IgD-negative memory B cell (primary cell): ENCODE results near the gene RRAGB. TPM values are rescaled to one million over a fixed set of nuclear protein-coding genes. Genes with fewer than 3 reads are reported as not detected.
A peak's percentile ranks its signal among the peaks of the same experiment; 100 is the strongest.
"Not testable (repeated sequence)": the region's sequence is repeated elsewhere in the genome, so short reads cannot be mapped to it uniquely, and the experiment has no call there.

Source experiments
- H3K27ac Mint-ChIP-seq, 3 donors: one replicate each; pipeline ENCODE4 v1.8.0; 2020 to 2022; ENCODE audit warnings: mild to moderate bottlenecking in 3 of 3, mixed read lengths in 3 of 3, moderate library complexity in 1 of 3
- H3K27me3 Mint-ChIP-seq: one replicate; pipeline ENCODE4 v1.8.0; 2021; ENCODE audit warnings: mixed read lengths
- H3K36me3 Mint-ChIP-seq: one replicate; pipeline ENCODE4 v1.8.0; 2020; ENCODE audit warnings: mild to moderate bottlenecking, mixed read lengths
- H3K4me1 Mint-ChIP-seq, 3 donors: one replicate each; pipeline ENCODE4 v1.8.0; 2020 to 2022; ENCODE audit warnings: mixed read lengths in 3 of 3, mild to moderate bottlenecking in 1 of 3
- H3K4me3 Mint-ChIP-seq, 4 donors: one replicate each; pipeline ENCODE4 v1.8.0; 2020 to 2022; ENCODE audit warnings: mild to moderate bottlenecking in 4 of 4, mixed read lengths in 4 of 4, moderate library complexity in 3 of 4
- H3K9me3 Mint-ChIP-seq, 3 donors: one replicate each; pipeline ENCODE4 v1.8.0; 2020 to 2021; ENCODE audit warnings: mixed read lengths in 3 of 3, mild to moderate bottlenecking in 1 of 3
- polyA plus RNA-seq: library from polyadenylated mRNA; unstranded; fragments of 300-500 nt; fragmentation: Illumina TruSeq; gene quantifications from one replicate; pipeline ENCODE4 v1.2.3, GENCODE V29; 2021

Gene RRAGB
- 16.0 TPM for polyA plus RNA-seq

GRCh38 chrX:55717521-55718497 is at the start of gene RRAGB:
TSS of gene RRAGB (plus strand) at chrX:55717749. CDS start at chrX:55718328, 579 bp downstream.
- Mint-ChIP-seq H3K36me3 (no peaks in the 10 kb centered on the region), H3K27me3 (no peaks in the 10 kb centered on the region)

GRCh38 chrX:55668084-55668483 is 49.5 kb upstream of the RRAGB start:
- H3K36me3 Mint-ChIP-seq, result peaks cover 3% of the 10 kb centered on the region
- H3K27me3 Mint-ChIP-seq, result no peaks in the 10 kb centered on the region
- H3K9me3 Mint-ChIP-seq, result peaks cover 7 to 28% (median 16%) of the 10 kb centered on the region in 3 donors

More at GRCh38 chrX:55717521-55718497, at the start of gene RRAGB:
- H3K4me1 Mint-ChIP-seq, result peaks cover 14 to 25% (median 22%) of the 10 kb centered on the region in 3 donors
- peak within 1 kb of the TSS; percentile 90 to 95 (median 93) for H3K27ac Mint-ChIP-seq
- no peaks in the 10 kb centered on the region for H3K9me3 Mint-ChIP-seq
- peak within 1 kb of the TSS; percentile 88 to 96 (median 92) for H3K4me3 Mint-ChIP-seq

GRCh38 chrX:55688579-55688978 is 29.0 kb upstream of the RRAGB start:
- H3K9me3 Mint-ChIP-seq, result peaks cover 4 to 14% (median 7%) of the 10 kb centered on the region in 3 donors
- peaks cover 12% of the 10 kb centered on the region for H3K27me3 Mint-ChIP-seq
- not testable (repeated sequence) for H3K4me1 Mint-ChIP-seq, H3K4me3 Mint-ChIP-seq, H3K27ac Mint-ChIP-seq, H3K36me3 Mint-ChIP-seq

More at GRCh38 chrX:55668084-55668483, 49.5 kb upstream of the RRAGB start:
- Mint-ChIP-seq H3K27ac (no peak overlapping the region), H3K4me3 (no peak overlapping the region), H3K4me1 (no peaks in the 10 kb centered on the region)

GRCh38 chrX:55695227-55696018 is 22.1 kb upstream of the RRAGB start:
- Mint-ChIP-seq H3K4me1 (peaks cover 0 to 3% (median 0%) of the 10 kb centered on the region in 3 donors), H3K9me3 (peaks cover 4 to 10% (median 7%) of the 10 kb centered on the region in 3 donors), H3K27ac (no peak overlapping the region), H3K36me3 (peaks cover 3% of the 10 kb centered on the region), H3K27me3 (peaks cover 13% of the 10 kb centered on the region), H3K4me3 (no peak overlapping the region)

GRCh38 chrX:55697381-55697780 is 20.2 kb upstream of the RRAGB start:
- Mint-ChIP-seq H3K9me3 (peaks cover 0 to 3% (median 1%) of the 10 kb centered on the region in 3 donors), H3K36me3 (no peaks in the 10 kb centered on the region), H3K4me1 (peaks cover 0 to 3% (median 0%) of the 10 kb centered on the region in 3 donors), H3K4me3 (no peak overlapping the region), H3K27me3 (peaks cover 13% of the 10 kb centered on the region), H3K27ac (no peak overlapping the region)

- peaks cover 2 to 6% (median 4%) of the 10 kb centered on the region in 3 donors for H3K4me1 Mint-ChIP-seq
- H3K4me3 Mint-ChIP-seq, result no peak overlapping the region
- H3K27ac Mint-ChIP-seq, result no peak overlapping the region
- peaks cover 0 to 12% (median 4%) of the 10 kb centered on the region in 3 donors for H3K9me3 Mint-ChIP-seq
- H3K27me3 Mint-ChIP-seq, result peaks cover 7% of the 10 kb centered on the region
- peaks cover 1% of the 10 kb centered on the region for H3K36me3 Mint-ChIP-seq
Observed at GRCh38 chrX:55702671-55703070, 14.9 kb upstream of the RRAGB start.

GRCh38 chrX:55703436-55703835 is 14.1 kb upstream of the RRAGB start:
- not testable (repeated sequence) for H3K4me1 Mint-ChIP-seq, H3K27ac Mint-ChIP-seq, H3K4me3 Mint-ChIP-seq, H3K27me3 Mint-ChIP-seq, H3K36me3 Mint-ChIP-seq
- peaks cover 1 to 18% (median 4%) of the 10 kb centered on the region in 3 donors for H3K9me3 Mint-ChIP-seq

- H3K36me3 Mint-ChIP-seq, H3K4me1 Mint-ChIP-seq, H3K27ac Mint-ChIP-seq, H3K27me3 Mint-ChIP-seq: not testable (repeated sequence)
- H3K9me3 Mint-ChIP-seq, result peaks cover 1 to 14% (median 4%) of the 10 kb centered on the region in 3 donors
- H3K4me3 Mint-ChIP-seq, result peak overlapping the region in 2 of 4 donors; percentile 0 to 30
Observed at GRCh38 chrX:55705066-55705465, 12.5 kb upstream of the RRAGB start.

GRCh38 chrX:55709735-55710134 is 7.8 kb upstream of the RRAGB start:
- no peak overlapping the region for H3K4me3 Mint-ChIP-seq

GRCh38 chrX:55710701-55711100 is 6.8 kb upstream of the RRAGB start:
- Mint-ChIP-seq H3K36me3 (no peaks in the 10 kb centered on the region), H3K27me3 (no peaks in the 10 kb centered on the region), H3K27ac (peak overlapping the region in 1 of 3 donors; percentile 16), H3K4me1 (peaks cover 0 to 5% (median 0%) of the 10 kb centered on the region in 3 donors), H3K9me3 (peaks cover 1 to 13% (median 12%) of the 10 kb centered on the region in 3 donors), H3K4me3 (no peak overlapping the region)

More at GRCh38 chrX:55709735-55710134, 7.8 kb upstream of the RRAGB start:
- H3K27me3 Mint-ChIP-seq, result no peaks in the 10 kb centered on the region
- no peaks in the 10 kb centered on the region for H3K36me3 Mint-ChIP-seq
- peaks cover 2 to 11% (median 4%) of the 10 kb centered on the region in 3 donors for H3K4me1 Mint-ChIP-seq
- peaks cover 1 to 13% (median 12%) of the 10 kb centered on the region in 3 donors for H3K9me3 Mint-ChIP-seq
- no peak overlapping the region for H3K27ac Mint-ChIP-seq

GRCh38 chrX:55713631-55714030 is 3.9 kb upstream of the RRAGB start:
- Mint-ChIP-seq H3K9me3 (peaks cover 0 to 8% (median 2%) of the 10 kb centered on the region in 3 donors), H3K4me1 (peaks cover 9 to 19% (median 9%) of the 10 kb centered on the region in 3 donors), H3K27me3 (no peaks in the 10 kb centered on the region), H3K27ac (no peak overlapping the region), H3K36me3 (no peaks in the 10 kb centered on the region), H3K4me3 (no peak overlapping the region)

- Mint-ChIP-seq H3K4me3 (no peak overlapping the region), H3K9me3 (peaks cover 0 to 8% (median 2%) of the 10 kb centered on the region in 3 donors), H3K27me3 (no peaks in the 10 kb centered on the region), H3K4me1 (peaks cover 9 to 19% (median 10%) of the 10 kb centered on the region in 3 donors), H3K27ac (no peak overlapping the region), H3K36me3 (no peaks in the 10 kb centered on the region)
Observed at GRCh38 chrX:55714161-55714560, 3.4 kb upstream of the RRAGB start.

GRCh38 chrX:55715847-55716246 is 1.7 kb upstream of the RRAGB start:
- Mint-ChIP-seq H3K27me3 (no peaks in the 10 kb centered on the region), H3K36me3 (no peaks in the 10 kb centered on the region), H3K4me1 (peaks cover 9 to 19% (median 13%) of the 10 kb centered on the region in 3 donors), H3K4me3 (no peak overlapping the region), H3K27ac (no peak overlapping the region), H3K9me3 (peaks cover 0 to 4% (median 0%) of the 10 kb centered on the region in 3 donors)

- Mint-ChIP-seq H3K4me3 (peak overlapping the region; percentile 88 to 96 (median 92)), H3K4me1 (peaks cover 10 to 22% (median 20%) of the 10 kb centered on the region in 3 donors), H3K36me3 (no peaks in the 10 kb centered on the region), H3K27ac (peak overlapping the region; percentile 90 to 95 (median 93)), H3K27me3 (no peaks in the 10 kb centered on the region), H3K9me3 (no peaks in the 10 kb centered on the region)
Observed at GRCh38 chrX:55716937-55717336, 612 bp upstream of the RRAGB start.
